Panc1 (cell line): Measurements from ENCODE around the gene ZC3H12D. TPM values are rescaled to one million over a fixed set of nuclear protein-coding genes. Genes with fewer than 3 reads are reported as not detected.

Source experiments
- ATAC-seq: fragments of 200-7000 bp; cut with Tn5 transposase; 2 replicates; pipeline ENCODE4 v1.9.1; 2020; ENCODE audit warnings: mild to moderate bottlenecking, moderate library complexity
- BruUV-seq: library from RNA; stranded (reverse); fragments of 400-500 nt; replicated peaks from 2 replicates; lab custom pipeline; 2021; lab: Mats Ljungman, UMichigan
- CTCF ChIA-PET: fragments of 300-600 bp; sonication (Branson Sonifier 250); formaldehyde crosslinking; loops from one replicate; lab custom pipeline; 2022; ENCODE audit warnings: antibody characterized with exemption; lab: Charles Lee
- POLR2A ChIA-PET: fragments of 300-600 bp; sonication (Branson Sonifier 250); formaldehyde crosslinking; loops from one replicate; lab custom pipeline; 2022; ENCODE audit warnings: antibody characterized with exemption; lab: Charles Lee
- DNase-seq: peaks from one replicate; pipeline ENCODE4 v3.0.0-alpha.2; 2010; ENCODE audit warnings: low read depth, low spot score
- H3K27ac ChIP-seq: 2 replicates; pipeline ENCODE4 v1.5.1; 2011; ENCODE audit warnings: mild to moderate bottlenecking, low read length, inconsistent platforms
- H3K27me3 ChIP-seq: fragments of 200-500 bp; sonication (Bioruptor generic); 2 replicates; pipeline ENCODE4 v1.6.0; 2014; ENCODE audit warnings: low read length, inconsistent platforms; ENCODE audit not compliant: control insufficient read depth, insufficient read depth
- H3K36me3 ChIP-seq: fragments of 200-500 bp; sonication (Bioruptor generic); 2 replicates; pipeline ENCODE4 v1.5.1; 2014; ENCODE audit warnings: inconsistent platforms, mild to moderate bottlenecking, low read length, moderate library complexity; ENCODE audit not compliant: control insufficient read depth, insufficient read depth
- H3K4me1 ChIP-seq: 2 replicates; pipeline ENCODE4 v1.5.1; 2011; ENCODE audit warnings: inconsistent platforms, mild to moderate bottlenecking, low read length, moderate library complexity; ENCODE audit not compliant: control insufficient read depth, insufficient read depth
- H3K4me3 ChIP-seq, 2 experiments: 2 replicates each; pipeline ENCODE4 v1.5.1; 2011 to 2012; ENCODE audit warnings: low read depth in 2 of 2, low read length in 2 of 2, mild to moderate bottlenecking in 2 of 2, inconsistent platforms in 1 of 2, moderate library complexity in 1 of 2
- H3K9me3 ChIP-seq: fragments of 200-500 bp; sonication (Bioruptor generic); 2 replicates; pipeline ENCODE4 v1.5.1; 2014; ENCODE audit warnings: low read depth, mild to moderate bottlenecking, inconsistent platforms, low read length, moderate library complexity; ENCODE audit not compliant: control insufficient read depth, insufficient read depth
- CTCF ChIP-seq: fragments of 450-650 bp; IDR thresholded peaks from 2 replicates; pipeline ENCODE4 v1.5.1; 2017; ENCODE audit warnings: mild to moderate bottlenecking
- POLR2AphosphoS5 ChIP-seq: IDR thresholded peaks from 2 replicates; pipeline ENCODE4 v1.6.1; 2012; ENCODE audit warnings: mild to moderate bottlenecking, low read depth, low read length, moderate library complexity
- SIN3A ChIP-seq: IDR thresholded peaks from 2 replicates; pipeline ENCODE4 v1.6.1; 2012; ENCODE audit warnings: low read depth, mild to moderate bottlenecking, low read length, moderate library complexity, borderline replicate concordance; ENCODE audit not compliant: insufficient read depth
- TCF7L2 ChIP-seq: IDR thresholded peaks from 2 replicates; pipeline ENCODE4 v1.6.1; 2011; ENCODE audit warnings: mild to moderate bottlenecking, low read depth, low read length, inconsistent platforms
- in situ Hi-C: cut with HindIII; loops from 2 replicates; pipeline ENCODE4 v1.10.0; 2016; ENCODE audit warnings: low sequenced_read_pairs, low pct_unique_long_range_greater_than_20kb
- intact Hi-C: fragments of 100-400 bp; cut with micrococcal nuclease; formaldehyde crosslinking; loops from one replicate; pipeline ENCODE4 v1.10.0; 2022; ENCODE audit not compliant: unreplicated experiment
- total RNA-seq: library from RNA; stranded (reverse); gene quantifications from one replicate; pipeline ENCODE4 v1.2.1, GENCODE V29; 2021; ENCODE audit not compliant: unreplicated experiment
- TF ChIP-seq, protein P1 (sequence below), 2 experiments: IDR thresholded peaks; 2 replicates each; pipeline ENCODE4 v1.6.1; 2011 to 2012; ENCODE audit warnings: low read depth in 2 of 2, control low read depth in 1 of 2, low read length in 1 of 2, mild to moderate bottlenecking in 1 of 2, moderate library complexity in 1 of 2; ENCODE audit not compliant: insufficient read depth in 1 of 2

ZC3H12D gene
- total RNA-seq, 1 experiment from 2014 or later = 0.26 TPM

- TF ChIP-seq TCF7L2 (no peak), SIN3A (no peak), POLR2AphosphoS5 (no peak), CTCF (no peak)
- TF ChIP-seq, protein P1, sequence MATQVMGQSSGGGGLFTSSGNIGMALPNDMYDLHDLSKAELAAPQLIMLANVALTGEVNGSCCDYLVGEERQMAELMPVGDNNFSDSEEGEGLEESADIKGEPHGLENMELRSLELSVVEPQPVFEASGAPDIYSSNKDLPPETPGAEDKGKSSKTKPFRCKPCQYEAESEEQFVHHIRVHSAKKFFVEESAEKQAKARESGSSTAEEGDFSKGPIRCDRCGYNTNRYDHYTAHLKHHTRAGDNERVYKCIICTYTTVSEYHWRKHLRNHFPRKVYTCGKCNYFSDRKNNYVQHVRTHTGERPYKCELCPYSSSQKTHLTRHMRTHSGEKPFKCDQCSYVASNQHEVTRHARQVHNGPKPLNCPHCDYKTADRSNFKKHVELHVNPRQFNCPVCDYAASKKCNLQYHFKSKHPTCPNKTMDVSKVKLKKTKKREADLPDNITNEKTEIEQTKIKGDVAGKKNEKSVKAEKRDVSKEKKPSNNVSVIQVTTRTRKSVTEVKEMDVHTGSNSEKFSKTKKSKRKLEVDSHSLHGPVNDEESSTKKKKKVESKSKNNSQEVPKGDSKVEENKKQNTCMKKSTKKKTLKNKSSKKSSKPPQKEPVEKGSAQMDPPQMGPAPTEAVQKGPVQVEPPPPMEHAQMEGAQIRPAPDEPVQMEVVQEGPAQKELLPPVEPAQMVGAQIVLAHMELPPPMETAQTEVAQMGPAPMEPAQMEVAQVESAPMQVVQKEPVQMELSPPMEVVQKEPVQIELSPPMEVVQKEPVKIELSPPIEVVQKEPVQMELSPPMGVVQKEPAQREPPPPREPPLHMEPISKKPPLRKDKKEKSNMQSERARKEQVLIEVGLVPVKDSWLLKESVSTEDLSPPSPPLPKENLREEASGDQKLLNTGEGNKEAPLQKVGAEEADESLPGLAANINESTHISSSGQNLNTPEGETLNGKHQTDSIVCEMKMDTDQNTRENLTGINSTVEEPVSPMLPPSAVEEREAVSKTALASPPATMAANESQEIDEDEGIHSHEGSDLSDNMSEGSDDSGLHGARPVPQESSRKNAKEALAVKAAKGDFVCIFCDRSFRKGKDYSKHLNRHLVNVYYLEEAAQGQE (IDR thresholded peaks at IDR 0.05; ENCODE audit: insufficient read depth in 1 of 2, low read depth in 2 of 2, low read length in 1 of 2) = no peak
- in situ Hi-C loops (no loop called here), intact Hi-C loops (no loop called here)
- Histone ChIP-seq H3K4me3 (no peak overlapping the region), H3K4me1 (peaks cover 4% of the 10 kb centered on the region), H3K27ac (no peak overlapping the region), H3K27me3 (no peaks in the 10 kb centered on the region), H3K36me3 (no peaks in the 10 kb centered on the region), H3K9me3 (no peaks in the 10 kb centered on the region)
- ChIA-PET POLR2A (no interaction called here), CTCF (no interaction called here)
- ATAC-seq (no peak), DNase-seq (no peak)
- no TSS peak for BruUV-seq
Measured at GRCh38 chr6:149429427-149430360, 55.1 kb downstream of the ZC3H12D start.

DNA sequence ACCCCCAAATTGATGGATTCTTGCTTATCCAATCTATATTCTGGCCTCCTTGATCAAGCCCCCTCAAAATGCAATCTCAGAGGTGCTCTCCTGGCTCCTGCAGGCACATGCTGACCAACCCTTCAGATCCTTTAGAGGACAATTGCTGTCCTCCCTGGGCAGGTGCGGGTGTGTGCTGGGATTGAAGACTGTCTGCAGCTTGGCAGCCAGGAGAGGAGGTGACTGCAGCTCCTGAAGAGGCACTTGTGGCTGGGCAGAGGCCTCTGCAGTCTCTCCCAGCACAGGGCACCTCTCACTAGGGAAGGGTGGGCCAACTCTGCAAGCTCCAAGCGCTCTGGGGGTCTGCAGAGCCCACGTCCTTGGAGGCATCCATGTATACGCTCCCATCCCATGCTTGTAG is 56.2 kb downstream of the ZC3H12D start:
- DNase-seq = no peak
- no peaks in the 10 kb centered on the region for H3K27me3 ChIP-seq
- no TSS peak for BruUV-seq
- H3K9me3 ChIP-seq = no peaks in the 10 kb centered on the region
- TF ChIP-seq CTCF (no peak), POLR2AphosphoS5 (no peak), SIN3A (no peak), TCF7L2 (no peak)
- TF ChIP-seq, protein P1 (IDR thresholded peaks at IDR 0.05; ENCODE audit: insufficient read depth in 1 of 2, low read depth in 2 of 2, low read length in 1 of 2) = no peak
- ChIA-PET CTCF (no interaction called here), POLR2A (no interaction called here)
- H3K4me1 ChIP-seq = peaks cover 4% of the 10 kb centered on the region
- ATAC-seq = no peak
- H3K4me3 ChIP-seq = no peak overlapping the region
- in situ Hi-C loops (no loop called here), intact Hi-C loops (no loop called here)
- no peak overlapping the region for H3K27ac ChIP-seq
- H3K36me3 ChIP-seq = no peaks in the 10 kb centered on the region
